GM19324 (cell line): ENCODE measurements around the gene SRF.
A peak's percentile ranks its signal among the peaks of the same experiment; 100 is the strongest.
"Not testable (repeated sequence)": the region's sequence is repeated elsewhere in the genome, so short reads cannot be mapped to it uniquely, and the experiment has no call there.

Experiments
- ATAC-seq: cut with Tn5 transposase; IDR thresholded peaks from one replicate; pipeline ENCODE4 v1.9.1; 2021; ENCODE audit warnings: mild to moderate bottlenecking, moderate library complexity; ENCODE audit not compliant: unreplicated experiment, low FRiP score

The SRF gene

DNA sequence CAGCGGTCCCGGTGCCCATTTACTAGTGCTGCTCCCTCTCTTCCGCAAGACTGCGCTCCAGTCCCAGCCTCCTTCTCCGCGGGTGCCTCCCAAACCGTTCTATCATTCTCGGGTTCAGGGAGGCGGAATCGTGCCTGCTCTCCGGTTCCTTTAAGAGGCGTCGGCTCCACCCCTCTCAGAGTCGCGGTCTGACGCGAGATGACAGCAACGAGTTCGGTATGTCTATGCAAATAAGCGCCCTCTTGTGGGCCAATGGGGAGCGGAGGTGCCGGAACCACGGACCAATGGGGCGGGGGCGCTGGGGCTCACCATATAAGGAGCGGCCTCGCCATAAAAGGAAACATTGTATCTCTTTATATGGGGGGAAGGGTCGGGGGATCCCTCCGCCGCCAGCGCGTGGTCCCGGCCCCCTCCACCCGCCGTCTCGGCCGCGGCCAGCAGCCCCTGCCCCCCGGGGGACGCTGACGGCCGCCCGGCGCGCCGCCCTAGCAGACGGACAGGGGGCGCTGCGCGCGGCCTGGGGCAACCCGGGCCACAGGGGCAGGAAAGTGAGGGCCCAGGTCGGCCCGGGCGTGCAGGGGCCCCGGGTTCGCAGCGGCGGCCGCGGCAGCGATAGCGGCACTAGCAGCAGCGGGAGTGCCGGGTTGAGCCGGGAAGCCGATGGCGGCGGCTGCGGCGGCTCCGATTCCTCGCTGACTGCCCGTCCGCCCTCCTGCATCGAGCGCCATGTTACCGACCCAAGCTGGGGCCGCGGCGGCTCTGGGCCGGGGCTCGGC lies at the start of gene SRF:
SRF (plus strand) TSS at position 339 of the 776 bp plus-strand sequence; CDS start at position 727, 388 bp downstream.
- peak; percentile 65 for ATAC-seq

DNA sequence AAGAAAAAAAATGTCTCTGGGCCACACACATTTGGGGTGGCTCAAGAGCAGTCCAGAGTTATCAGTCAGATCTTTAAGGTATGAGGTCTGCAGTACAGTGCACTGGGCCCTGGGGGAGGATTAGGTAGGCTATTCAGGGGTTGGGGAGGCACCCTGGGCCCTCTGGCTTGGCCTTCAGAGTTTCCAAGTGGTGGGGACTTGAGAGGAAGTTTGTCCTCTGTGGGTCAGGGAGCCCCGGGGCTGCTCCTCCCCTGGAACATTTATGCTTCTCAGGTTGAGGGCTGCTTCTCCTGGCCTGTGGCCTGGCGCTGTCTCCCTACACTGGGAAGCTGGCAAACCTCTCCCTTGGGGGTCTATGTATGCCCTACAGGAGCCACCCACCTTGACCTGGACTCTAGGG lies 48.9 kb upstream of the SRF start:
- no peak for ATAC-seq

DNA sequence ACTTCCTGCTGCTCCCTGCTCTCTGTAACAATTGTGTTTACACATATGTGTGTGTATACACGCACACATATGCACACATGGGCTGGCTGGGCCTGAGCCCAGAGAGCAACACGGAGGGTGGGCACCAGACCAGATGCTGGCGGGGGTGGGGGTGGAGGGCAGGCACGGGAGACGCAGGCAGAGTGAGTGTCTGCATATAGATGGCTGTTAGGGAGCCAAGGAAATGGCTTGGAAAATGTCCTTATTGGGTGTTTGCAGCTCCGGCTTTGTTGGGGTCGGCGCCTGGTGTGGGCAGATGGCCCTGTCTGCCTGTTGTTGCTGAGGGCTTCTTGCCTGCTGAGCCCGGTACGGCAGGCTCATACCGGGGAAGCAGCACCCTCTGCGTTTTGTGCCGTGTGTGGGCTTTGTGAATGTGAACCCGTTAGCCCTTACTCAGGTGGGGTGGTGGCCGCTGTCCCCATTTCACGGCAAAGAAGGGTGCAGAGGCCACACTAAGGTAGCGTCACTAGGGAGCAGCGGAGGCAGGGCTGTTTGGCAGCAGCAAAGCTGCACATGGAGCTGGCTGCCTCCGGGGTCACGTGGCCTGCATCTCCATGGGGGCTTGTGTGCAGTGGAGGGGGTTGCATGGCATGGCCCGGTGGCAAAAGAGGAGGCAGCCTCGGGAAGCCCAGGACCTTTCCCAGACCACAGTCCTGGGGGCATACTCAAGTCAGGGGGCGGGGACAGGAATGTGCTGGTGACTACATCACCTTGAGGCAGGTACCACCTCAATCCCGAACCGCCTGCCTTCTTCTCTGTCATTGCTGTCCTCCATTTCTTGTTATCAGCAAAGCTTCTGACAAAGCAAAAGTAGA lies 47.4 kb upstream of the SRF start:
- ATAC-seq: no peak

DNA sequence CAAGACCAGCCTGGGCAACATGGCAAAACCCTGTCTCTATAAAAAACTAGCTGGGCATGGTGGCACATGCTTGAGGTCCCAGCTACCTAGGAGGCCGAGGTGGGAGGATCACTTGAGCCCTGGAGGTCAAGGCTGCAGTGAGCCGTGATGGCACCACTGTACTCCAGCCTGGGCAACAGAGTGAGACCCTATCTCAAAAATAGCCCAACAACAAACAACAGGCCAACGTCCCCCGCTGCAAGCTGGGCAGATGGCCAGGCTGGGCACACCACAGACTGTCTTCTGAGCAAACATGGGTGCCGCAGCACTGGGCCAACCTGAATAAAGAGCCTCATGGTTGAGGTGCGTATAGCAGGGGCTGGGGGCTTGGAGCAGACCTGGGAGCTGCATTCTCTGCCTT lies 46.6 kb upstream of the SRF start:
- ATAC-seq: no peak

- ATAC-seq: no peak
Observed at GRCh38 chr6:43125119-43125518, 46.0 kb upstream of the SRF start.

GRCh38 chr6:43125555-43125954 lies 45.5 kb upstream of the SRF start:
- no peak for ATAC-seq

DNA sequence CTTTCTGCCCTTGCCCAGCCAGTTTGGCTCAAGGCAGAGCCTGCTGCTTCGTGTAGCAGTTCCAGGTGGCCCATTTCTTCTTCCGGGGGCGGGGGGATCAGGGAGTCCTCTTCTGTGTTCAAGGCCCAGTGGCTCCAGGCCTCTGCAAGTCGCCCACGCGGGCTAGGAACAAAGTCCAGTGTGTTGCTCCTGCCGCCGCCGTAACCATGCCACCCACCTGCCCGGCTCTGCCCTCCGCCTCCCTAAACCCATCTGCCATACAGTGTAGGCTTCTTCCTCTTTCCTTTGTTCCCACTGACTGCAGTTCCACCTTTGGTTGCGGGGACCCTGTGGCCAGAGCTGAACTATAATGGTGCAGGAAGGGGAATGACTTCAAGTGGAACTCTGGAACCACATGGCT lies 43.9 kb upstream of the SRF start:
- no peak for ATAC-seq

- ATAC-seq: no peak
Observed at GRCh38 chr6:43127877-43128276, 43.2 kb upstream of the SRF start.

GRCh38 chr6:43128926-43129325 lies 42.1 kb upstream of the SRF start:
- no peak for ATAC-seq

DNA sequence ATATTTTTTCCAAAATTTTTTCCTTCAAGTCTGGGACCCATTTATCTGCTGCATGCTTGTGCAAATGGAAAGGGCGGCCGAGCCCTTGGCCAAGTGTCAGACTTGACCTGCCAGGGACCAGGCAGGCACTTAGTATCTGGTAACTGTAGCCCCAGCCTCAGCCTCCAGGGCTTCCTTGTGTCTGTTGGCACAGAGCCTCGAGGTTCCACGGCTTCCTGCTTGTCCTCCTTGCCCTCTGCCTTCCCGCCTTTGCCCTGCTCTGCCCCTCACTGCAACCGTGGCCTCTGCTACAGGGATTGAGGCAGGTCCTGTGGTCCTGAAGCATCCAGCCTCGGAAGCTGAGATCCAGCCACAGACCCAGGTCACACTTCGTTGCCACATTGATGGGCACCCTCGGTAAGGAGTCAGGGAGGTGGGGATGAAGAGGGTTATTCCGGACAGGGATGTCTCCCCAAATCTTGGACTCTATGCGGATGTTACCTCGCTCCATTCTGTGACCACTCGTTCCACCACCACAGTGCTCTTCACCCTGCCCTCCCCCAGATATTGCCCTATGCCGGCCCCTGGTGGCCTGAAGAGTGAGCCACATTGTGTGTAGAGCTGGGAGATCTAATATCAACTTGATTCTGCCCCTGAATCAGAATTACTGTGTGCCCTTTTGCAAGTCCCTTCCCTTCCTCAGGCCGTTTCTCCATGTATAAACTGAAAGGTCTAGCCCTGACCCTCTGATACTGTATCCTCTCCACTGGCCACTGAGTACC lies 41.5 kb upstream of the SRF start:
- ATAC-seq: no peak

DNA sequence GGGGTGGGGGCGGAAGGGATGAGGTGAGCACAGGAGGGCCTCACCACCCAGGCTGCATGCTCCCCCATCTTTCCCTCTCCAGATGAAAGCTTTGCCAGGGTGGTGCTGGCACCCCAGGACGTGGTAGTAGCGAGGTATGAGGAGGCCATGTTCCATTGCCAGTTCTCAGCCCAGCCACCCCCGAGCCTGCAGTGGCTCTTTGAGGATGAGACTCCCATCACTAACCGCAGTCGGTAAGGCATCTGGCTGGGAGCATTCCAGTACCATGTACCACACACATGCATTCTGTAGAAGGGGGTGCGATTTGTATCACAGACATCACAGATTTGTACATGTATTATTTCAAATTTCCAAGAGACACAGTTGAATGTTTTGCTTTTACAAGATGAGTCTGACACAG lies 40.6 kb upstream of the SRF start:
- no peak for ATAC-seq

GRCh38 chr6:43131379-43131778 lies 39.7 kb upstream of the SRF start:
- not testable (repeated sequence) for ATAC-seq

DNA sequence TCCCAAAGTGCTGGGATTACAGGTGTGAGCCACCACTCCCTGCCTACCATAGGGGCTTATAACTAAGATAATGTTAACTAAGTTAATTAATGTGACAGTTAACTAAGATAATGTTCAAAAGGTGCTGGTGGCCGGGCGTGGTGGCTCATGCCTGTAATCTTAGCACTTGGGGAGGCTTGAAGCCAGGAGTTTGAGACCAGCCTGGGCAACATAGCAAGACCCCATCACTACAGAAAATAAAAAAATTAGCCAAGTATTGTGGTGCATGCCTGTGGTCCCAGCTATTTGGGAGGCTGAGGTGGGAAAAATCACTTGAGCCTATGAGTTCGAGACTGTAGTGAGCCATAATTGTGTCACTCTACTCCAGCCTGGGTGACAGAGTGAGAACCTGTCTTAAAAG lies 32.8 kb upstream of the SRF start:
- ATAC-seq: no peak

- ATAC-seq: not testable (repeated sequence)
Observed at GRCh38 chr6:43139973-43140372, 31.1 kb upstream of the SRF start.

DNA sequence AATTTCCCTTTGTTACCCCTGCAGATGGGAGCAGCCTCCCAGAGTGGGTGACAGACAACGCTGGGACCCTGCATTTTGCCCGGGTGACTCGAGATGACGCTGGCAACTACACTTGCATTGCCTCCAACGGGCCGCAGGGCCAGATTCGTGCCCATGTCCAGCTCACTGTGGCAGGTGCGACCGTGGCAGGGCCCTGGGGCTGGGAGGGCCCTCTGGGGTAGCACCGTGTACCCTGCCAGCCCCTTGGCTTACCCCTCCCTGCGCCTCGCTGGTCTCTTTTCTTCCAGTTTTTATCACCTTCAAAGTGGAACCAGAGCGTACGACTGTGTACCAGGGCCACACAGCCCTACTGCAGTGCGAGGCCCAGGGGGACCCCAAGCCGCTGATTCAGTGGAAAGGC lies 29.4 kb upstream of the SRF start:
- ATAC-seq: no peak

GRCh38 chr6:43142101-43142500 lies 29.0 kb upstream of the SRF start:
- ATAC-seq: no peak

GRCh38 chr6:43143235-43144128 lies 27.6 kb upstream of the SRF start:
- ATAC-seq: peak; percentile 62

DNA sequence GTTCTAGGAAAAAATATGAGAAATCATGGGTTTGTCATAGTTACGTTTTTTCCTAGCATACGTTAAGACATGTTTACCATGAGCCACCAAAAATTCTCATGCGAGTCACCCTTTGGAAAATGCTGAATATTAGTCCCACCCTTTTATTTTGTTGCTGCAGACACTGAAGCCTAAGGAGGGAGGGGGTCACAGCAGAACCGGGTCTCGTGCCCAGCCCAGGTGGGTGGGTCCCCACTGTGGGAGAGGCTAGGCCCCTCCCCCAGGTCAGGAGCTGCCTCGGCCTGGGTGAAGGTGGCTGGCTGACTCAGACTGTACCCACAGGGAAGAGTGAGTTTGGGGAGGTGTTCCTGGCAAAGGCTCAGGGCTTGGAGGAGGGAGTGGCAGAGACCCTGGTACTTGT lies 26.2 kb upstream of the SRF start:
- ATAC-seq: no peak

DNA sequence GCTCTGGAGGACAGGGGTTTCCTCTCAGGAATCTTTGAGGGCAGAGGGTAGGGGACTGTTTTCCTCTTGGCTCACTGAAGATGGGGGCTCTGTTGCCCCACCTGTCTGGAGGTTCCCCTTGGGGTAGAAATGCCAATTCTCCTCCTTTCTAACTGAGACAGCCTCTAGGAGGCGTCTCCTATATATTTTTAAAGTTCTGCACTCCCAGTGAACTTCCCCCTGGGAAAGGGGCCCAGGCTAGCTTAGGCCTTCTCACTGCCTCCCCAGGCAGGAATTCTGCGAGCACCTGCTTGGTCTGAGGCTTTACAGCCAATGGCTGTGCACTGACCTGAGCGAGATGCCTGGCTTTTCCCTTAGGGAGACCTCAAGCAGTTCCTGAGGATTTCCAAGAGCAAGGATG lies 24.8 kb upstream of the SRF start:
- ATAC-seq: no peak
